ENCODE data around the gene LIMCH1. TPM values are rescaled to one million over a fixed set of nuclear protein-coding genes. Genes with fewer than 3 reads are reported as not detected.

LIMCH1 gene
- total RNA-seq, 2 donors from 2014 or later: 3.1 to 5.8 TPM

DNA sequence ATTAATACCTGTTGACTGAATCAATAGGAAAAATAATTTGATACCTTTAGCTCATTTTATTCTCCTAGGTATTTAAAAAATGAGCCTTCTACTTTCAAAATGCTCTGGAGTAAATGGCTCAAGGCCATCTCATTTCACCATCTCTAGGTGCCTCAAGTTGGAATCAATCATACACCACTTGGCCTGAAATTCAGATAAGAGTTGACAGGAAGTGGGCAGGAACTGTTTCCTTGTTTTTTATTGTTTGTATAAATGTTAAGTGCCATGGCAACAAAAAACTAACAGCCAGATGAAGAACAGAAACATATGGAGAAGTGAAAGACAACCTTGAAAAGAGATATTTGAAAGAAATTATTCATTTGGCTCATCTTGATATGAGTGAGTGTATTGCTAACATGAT lies 12.4 kb downstream of the LIMCH1 start:
- no peak overlapping the region for H3K27ac Mint-ChIP-seq
- H3K9me3 Mint-ChIP-seq: no peaks in the 10 kb centered on the region

DNA sequence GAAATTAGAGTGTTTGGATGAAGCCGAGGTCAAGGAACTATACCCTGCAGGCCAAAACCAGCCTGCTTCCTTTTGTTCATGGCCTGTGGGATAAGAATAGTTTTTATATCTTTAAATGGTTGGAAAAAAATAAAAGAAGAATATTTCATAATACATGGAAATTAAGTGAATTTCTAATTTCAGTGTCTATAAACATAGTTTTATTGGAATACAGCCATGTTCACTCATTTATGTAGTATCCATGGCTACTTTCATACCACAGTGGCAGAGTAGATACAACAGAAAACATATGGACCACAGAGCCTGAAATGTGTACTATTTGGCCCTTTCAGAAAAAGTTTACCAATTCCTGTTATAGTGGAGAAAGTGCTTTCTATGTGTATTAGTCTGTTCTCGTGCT lies 13.6 kb downstream of the LIMCH1 start:
- H3K9ac ChIP-seq (ENCODE audit: extremely low read depth, low read length, poor library complexity, severe bottlenecking): no peak overlapping the region
- WGBS, 2 experiments (ENCODE audit: insufficient coverage in 1 of 2, insufficient read length in 1 of 2): 86 to 100% methylated on average over 1 to 2 of the region's 2 CpGs
- H3K27ac Mint-ChIP-seq: no peak overlapping the region
- no peak overlapping the region for H3K4me3 ChIP-seq (ENCODE audit: low read length)
- H3K4me1 ChIP-seq (ENCODE audit: control insufficient read depth, insufficient read depth, low read length): peaks cover 3% of the 10 kb centered on the region
- peaks cover 6% of the 10 kb centered on the region for H3K27me3 Mint-ChIP-seq (ENCODE audit: insufficient read depth)
- H3K27me3 ChIP-seq (ENCODE audit: control insufficient read depth, insufficient read depth, low read length, poor library complexity, severe bottlenecking): no peaks in the 10 kb centered on the region
- no peaks in the 10 kb centered on the region for H3K9me3 ChIP-seq (ENCODE audit: control insufficient read depth, low read length)
- no peak overlapping the region for H3K4me3 Mint-ChIP-seq
- no peaks in the 10 kb centered on the region for H3K36me3 ChIP-seq (ENCODE audit: control insufficient read depth, insufficient read depth, low read length)
- TF ChIP-seq, protein P1, sequence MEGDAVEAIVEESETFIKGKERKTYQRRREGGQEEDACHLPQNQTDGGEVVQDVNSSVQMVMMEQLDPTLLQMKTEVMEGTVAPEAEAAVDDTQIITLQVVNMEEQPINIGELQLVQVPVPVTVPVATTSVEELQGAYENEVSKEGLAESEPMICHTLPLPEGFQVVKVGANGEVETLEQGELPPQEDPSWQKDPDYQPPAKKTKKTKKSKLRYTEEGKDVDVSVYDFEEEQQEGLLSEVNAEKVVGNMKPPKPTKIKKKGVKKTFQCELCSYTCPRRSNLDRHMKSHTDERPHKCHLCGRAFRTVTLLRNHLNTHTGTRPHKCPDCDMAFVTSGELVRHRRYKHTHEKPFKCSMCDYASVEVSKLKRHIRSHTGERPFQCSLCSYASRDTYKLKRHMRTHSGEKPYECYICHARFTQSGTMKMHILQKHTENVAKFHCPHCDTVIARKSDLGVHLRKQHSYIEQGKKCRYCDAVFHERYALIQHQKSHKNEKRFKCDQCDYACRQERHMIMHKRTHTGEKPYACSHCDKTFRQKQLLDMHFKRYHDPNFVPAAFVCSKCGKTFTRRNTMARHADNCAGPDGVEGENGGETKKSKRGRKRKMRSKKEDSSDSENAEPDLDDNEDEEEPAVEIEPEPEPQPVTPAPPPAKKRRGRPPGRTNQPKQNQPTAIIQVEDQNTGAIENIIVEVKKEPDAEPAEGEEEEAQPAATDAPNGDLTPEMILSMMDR (conservative IDR thresholded peaks at IDR 0.05): no peak
- no peaks in the 10 kb centered on the region for H3K36me3 Mint-ChIP-seq (ENCODE audit: low read depth)
- DNase-seq: no peak
- no peaks in the 10 kb centered on the region for H3K9me3 Mint-ChIP-seq
- H3K27ac ChIP-seq (ENCODE audit: low read depth, low read length): no peak overlapping the region
- peaks cover 6% of the 10 kb centered on the region for H3K4me1 Mint-ChIP-seq

More for the DNA sequence above, 12.4 kb downstream of the LIMCH1 start:
- Histone ChIP-seq H3K4me1 (ENCODE audit: control insufficient read depth, insufficient read depth, low read length) (no peaks in the 10 kb centered on the region), H3K9me3 (ENCODE audit: control insufficient read depth, low read length) (no peaks in the 10 kb centered on the region), H3K36me3 (ENCODE audit: control insufficient read depth, insufficient read depth, low read length) (no peaks in the 10 kb centered on the region), H3K4me3 (ENCODE audit: low read length) (no peak overlapping the region), H3K27me3 (ENCODE audit: control insufficient read depth, insufficient read depth, low read length, poor library complexity, severe bottlenecking) (no peaks in the 10 kb centered on the region), H3K9ac (ENCODE audit: extremely low read depth, low read length, poor library complexity, severe bottlenecking) (no peak overlapping the region), H3K27ac (ENCODE audit: low read depth, low read length) (no peak overlapping the region)
- Mint-ChIP-seq H3K4me3 (no peak overlapping the region), H3K4me1 (peaks cover 7% of the 10 kb centered on the region), H3K27me3 (ENCODE audit: insufficient read depth) (peaks cover 6% of the 10 kb centered on the region), H3K36me3 (ENCODE audit: low read depth) (no peaks in the 10 kb centered on the region)
- no peak for DNase-seq
- TF ChIP-seq, protein P1 (conservative IDR thresholded peaks at IDR 0.05): no peak

DNA sequence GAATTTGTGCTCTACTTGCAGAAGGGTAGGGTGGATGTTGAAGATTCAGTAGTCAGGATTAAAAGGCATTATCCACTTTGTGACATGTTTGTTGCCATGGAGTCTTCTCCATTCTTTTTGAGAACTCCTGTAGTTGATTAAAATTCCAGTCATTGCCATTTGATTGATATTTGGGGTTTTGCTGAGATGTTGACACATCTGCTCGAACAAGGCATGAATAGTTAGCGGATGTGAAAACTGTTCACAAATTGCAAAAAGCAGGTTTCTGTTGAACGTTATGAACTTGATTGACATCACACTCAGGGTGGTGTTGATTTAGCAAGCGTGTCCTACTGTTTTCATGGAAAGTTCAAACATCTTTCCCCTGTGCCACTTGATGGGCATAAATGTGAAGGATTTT lies 16.9 kb downstream of the LIMCH1 start:
- H3K9me3 Mint-ChIP-seq: no peaks in the 10 kb centered on the region
- peaks cover 14% of the 10 kb centered on the region for H3K27me3 Mint-ChIP-seq (ENCODE audit: insufficient read depth)
- H3K4me1 Mint-ChIP-seq: peaks cover 18% of the 10 kb centered on the region
- Histone ChIP-seq H3K4me3 (ENCODE audit: low read length) (no peak overlapping the region), H3K27me3 (ENCODE audit: control insufficient read depth, insufficient read depth, low read length, poor library complexity, severe bottlenecking) (no peaks in the 10 kb centered on the region), H3K9me3 (ENCODE audit: control insufficient read depth, low read length) (no peaks in the 10 kb centered on the region), H3K4me1 (ENCODE audit: control insufficient read depth, insufficient read depth, low read length) (peaks cover 4% of the 10 kb centered on the region), H3K9ac (ENCODE audit: extremely low read depth, low read length, poor library complexity, severe bottlenecking) (no peak overlapping the region), H3K27ac (ENCODE audit: low read depth, low read length) (no peak overlapping the region), H3K36me3 (ENCODE audit: control insufficient read depth, insufficient read depth, low read length) (no peaks in the 10 kb centered on the region)
- no peak overlapping the region for H3K4me3 Mint-ChIP-seq
- 74 to 91% methylated on average over 4 of the region's 4 CpGs for WGBS, 2 experiments (ENCODE audit: insufficient coverage in 1 of 2, insufficient read length in 1 of 2)
- H3K27ac Mint-ChIP-seq: no peak overlapping the region
- H3K36me3 Mint-ChIP-seq (ENCODE audit: low read depth): no peaks in the 10 kb centered on the region
- no peak for DNase-seq
- TF ChIP-seq, protein P1 (conservative IDR thresholded peaks at IDR 0.05): no peak
